Measurements from ENCODE around the gene DAGLB.

The DAGLB gene

GRCh38 chr7:6495597-6496262, 48.0 kb upstream of the DAGLB start:
- H3K9ac ChIP-seq (ENCODE audit: low read depth, low read length): no peak overlapping the region
- DNase-seq (no peak), ATAC-seq (ENCODE audit: insufficient read depth, low read depth) (no peak)
- H3K27me3 ChIP-seq (ENCODE audit: insufficient read depth, low read length, poor library complexity): no peaks in the 10 kb centered on the region
- H3K9me3 ChIP-seq (ENCODE audit: insufficient read depth, low read length, severe bottlenecking): no peaks in the 10 kb centered on the region
- no peak overlapping the region for H3K4me2 ChIP-seq (ENCODE audit: insufficient read depth, low read length)
- no peak overlapping the region for H3K4me3 ChIP-seq (ENCODE audit: low read depth in 1 of 2, low read length in 2 of 2)
- no peaks in the 10 kb centered on the region for H3K36me3 ChIP-seq (ENCODE audit: insufficient read depth, low read length)
- TF ChIP-seq, protein P1, sequence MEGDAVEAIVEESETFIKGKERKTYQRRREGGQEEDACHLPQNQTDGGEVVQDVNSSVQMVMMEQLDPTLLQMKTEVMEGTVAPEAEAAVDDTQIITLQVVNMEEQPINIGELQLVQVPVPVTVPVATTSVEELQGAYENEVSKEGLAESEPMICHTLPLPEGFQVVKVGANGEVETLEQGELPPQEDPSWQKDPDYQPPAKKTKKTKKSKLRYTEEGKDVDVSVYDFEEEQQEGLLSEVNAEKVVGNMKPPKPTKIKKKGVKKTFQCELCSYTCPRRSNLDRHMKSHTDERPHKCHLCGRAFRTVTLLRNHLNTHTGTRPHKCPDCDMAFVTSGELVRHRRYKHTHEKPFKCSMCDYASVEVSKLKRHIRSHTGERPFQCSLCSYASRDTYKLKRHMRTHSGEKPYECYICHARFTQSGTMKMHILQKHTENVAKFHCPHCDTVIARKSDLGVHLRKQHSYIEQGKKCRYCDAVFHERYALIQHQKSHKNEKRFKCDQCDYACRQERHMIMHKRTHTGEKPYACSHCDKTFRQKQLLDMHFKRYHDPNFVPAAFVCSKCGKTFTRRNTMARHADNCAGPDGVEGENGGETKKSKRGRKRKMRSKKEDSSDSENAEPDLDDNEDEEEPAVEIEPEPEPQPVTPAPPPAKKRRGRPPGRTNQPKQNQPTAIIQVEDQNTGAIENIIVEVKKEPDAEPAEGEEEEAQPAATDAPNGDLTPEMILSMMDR (IDR thresholded peaks at IDR 0.05; ENCODE audit: borderline replicate concordance, extremely low read depth, low read length, poor library complexity, severe bottlenecking): no peak
- no peak for TF ChIP-seq EZH2 (IDR thresholded peaks at IDR 0.05; ENCODE audit: borderline replicate concordance, low read depth, low read length, severe bottlenecking)
- no peak overlapping the region for H2AFZ ChIP-seq (ENCODE audit: low read depth, low read length)
- H3K4me1 ChIP-seq (ENCODE audit: insufficient read depth, low read length): no peaks in the 10 kb centered on the region
- no peaks in the 10 kb centered on the region for H4K20me1 ChIP-seq (ENCODE audit: insufficient read depth, low read length)
- H3K79me2 ChIP-seq (ENCODE audit: insufficient read depth, low read length): no peaks in the 10 kb centered on the region
- H3K27ac ChIP-seq (ENCODE audit: low read length): no peak overlapping the region

GRCh38 chr7:6494365-6494764, 46.6 kb upstream of the DAGLB start:
- Histone ChIP-seq H3K9ac (ENCODE audit: low read depth, low read length) (no peak overlapping the region), H3K4me3 (ENCODE audit: low read depth in 1 of 2, low read length in 2 of 2) (no peak overlapping the region), H3K79me2 (ENCODE audit: insufficient read depth, low read length) (no peaks in the 10 kb centered on the region), H3K4me1 (ENCODE audit: insufficient read depth, low read length) (no peaks in the 10 kb centered on the region), H2AFZ (ENCODE audit: low read depth, low read length) (no peak overlapping the region), H4K20me1 (ENCODE audit: insufficient read depth, low read length) (no peaks in the 10 kb centered on the region), H3K36me3 (ENCODE audit: insufficient read depth, low read length) (no peaks in the 10 kb centered on the region), H3K4me2 (ENCODE audit: insufficient read depth, low read length) (no peak overlapping the region), H3K27me3 (ENCODE audit: insufficient read depth, low read length, poor library complexity) (no peaks in the 10 kb centered on the region), H3K9me3 (ENCODE audit: insufficient read depth, low read length, severe bottlenecking) (peaks cover 3% of the 10 kb centered on the region), H3K27ac (ENCODE audit: low read length) (no peak overlapping the region)
- TF ChIP-seq, protein P1 (IDR thresholded peaks at IDR 0.05; ENCODE audit: borderline replicate concordance, extremely low read depth, low read length, poor library complexity, severe bottlenecking): no peak
- TF ChIP-seq EZH2 (IDR thresholded peaks at IDR 0.05; ENCODE audit: borderline replicate concordance, low read depth, low read length, severe bottlenecking): no peak
- no peak for DNase-seq
- no peak for ATAC-seq (ENCODE audit: insufficient read depth, low read depth)

DNA sequence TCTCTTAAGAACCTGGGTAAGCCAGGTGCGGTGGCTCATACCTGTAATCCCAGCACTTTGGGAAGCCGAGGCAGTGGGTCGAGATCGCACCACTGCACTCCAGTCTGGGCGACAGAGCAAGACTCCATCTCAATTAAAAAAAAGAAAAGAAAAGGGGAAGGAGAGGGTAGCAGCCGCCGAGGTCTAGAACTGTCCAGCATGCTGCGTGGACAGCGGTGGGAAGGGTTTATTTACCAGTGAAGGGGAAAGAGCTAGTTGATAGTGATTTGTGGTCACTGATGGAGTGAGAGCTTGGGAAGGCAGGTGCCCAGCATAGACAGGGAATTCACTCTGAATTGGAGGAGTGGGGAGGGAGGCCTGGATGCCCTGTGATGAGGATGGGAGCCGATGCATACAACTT, 43.4 kb upstream of the DAGLB start:
- Histone ChIP-seq H3K27me3 (ENCODE audit: insufficient read depth, low read length, poor library complexity) (no peaks in the 10 kb centered on the region), H2AFZ (ENCODE audit: low read depth, low read length) (no peak overlapping the region), H3K27ac (ENCODE audit: low read length) (no peak overlapping the region), H3K36me3 (ENCODE audit: insufficient read depth, low read length) (no peaks in the 10 kb centered on the region), H3K4me3 (ENCODE audit: low read depth in 1 of 2, low read length in 2 of 2) (no peak overlapping the region), H3K79me2 (ENCODE audit: insufficient read depth, low read length) (no peaks in the 10 kb centered on the region), H3K4me2 (ENCODE audit: insufficient read depth, low read length) (no peak overlapping the region), H4K20me1 (ENCODE audit: insufficient read depth, low read length) (no peaks in the 10 kb centered on the region), H3K9ac (ENCODE audit: low read depth, low read length) (no peak overlapping the region), H3K9me3 (ENCODE audit: insufficient read depth, low read length, severe bottlenecking) (peaks cover 3% of the 10 kb centered on the region), H3K4me1 (ENCODE audit: insufficient read depth, low read length) (no peaks in the 10 kb centered on the region)
- TF ChIP-seq EZH2 (IDR thresholded peaks at IDR 0.05; ENCODE audit: borderline replicate concordance, low read depth, low read length, severe bottlenecking): no peak
- TF ChIP-seq, protein P1 (IDR thresholded peaks at IDR 0.05; ENCODE audit: borderline replicate concordance, extremely low read depth, low read length, poor library complexity, severe bottlenecking): no peak
- no peak for ATAC-seq (ENCODE audit: insufficient read depth, low read depth)
- DNase-seq: no peak

All from DND-41 (cell line).